HG02571 (cell line): ENCODE results near the gene POTEB2.
"Not testable (repeated sequence)": the region's sequence is repeated elsewhere in the genome, so short reads cannot be mapped to it uniquely, and the experiment has no call there.

Source experiments
- ATAC-seq: cut with Tn5 transposase; IDR thresholded peaks from one replicate; pipeline ENCODE4 v1.9.1; 2021; ENCODE audit warnings: mild to moderate bottlenecking, moderate library complexity; ENCODE audit not compliant: unreplicated experiment

POTEB2 gene

GRCh38 chr15:20866214-20866613 lies at the start of gene POTEB2:
TSS of gene POTEB2 (minus strand) at chr15:20866314. CDS start at chr15:20866281, 33 bp downstream.
- not testable (repeated sequence) for ATAC-seq

DNA sequence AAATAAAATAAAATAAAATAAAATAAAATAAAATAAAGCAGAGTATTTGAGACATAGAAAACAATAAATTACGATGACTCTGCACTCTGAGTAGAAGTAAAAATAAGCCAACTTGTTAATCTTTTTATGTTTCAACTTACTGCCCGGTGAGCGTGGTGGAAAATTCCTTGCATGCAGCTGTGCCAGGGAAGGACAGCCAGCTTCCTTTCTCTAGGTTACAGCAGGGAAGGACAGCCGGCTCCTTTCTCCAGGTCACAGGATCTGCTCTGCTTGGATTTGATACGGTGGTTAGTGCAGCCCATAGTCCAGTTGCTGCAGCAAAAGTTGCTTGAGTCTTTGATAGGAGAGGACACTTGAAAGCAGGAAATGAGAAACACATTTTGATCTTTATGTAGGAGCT lies 13.8 kb upstream of the POTEB2 start:
- not testable (repeated sequence) for ATAC-seq

- not testable (repeated sequence) for ATAC-seq
These were observed 12.3 kb upstream of the POTEB2 start for GRCh38 chr15:20878464-20878863.

GRCh38 chr15:20877819-20878218 lies 11.7 kb upstream of the POTEB2 start:
- ATAC-seq: not testable (repeated sequence)
